ENCODE results near the gene VSIR. TPM values are rescaled to one million over a fixed set of nuclear protein-coding genes. Genes with fewer than 3 reads are reported as not detected.

Gene VSIR
- total and polyA plus RNA-seq, 10 of the 15 experiments (the other 5 are each of a cell fraction or from before 2014, with no cell fraction given), result 0.19 to 12.5 (median 6.7) TPM

GRCh38 chr10:71713135-71714030 lies 59.9 kb downstream of the VSIR start:
- 76% methylated on average over 12 of the region's 12 CpGs for WGBS (ENCODE audit: insufficient coverage, insufficient replicate concordance, low lambda C conversion rate, missing lambda C conversion rate)
- BruUV-seq (replicated peaks), result no TSS peak
- Histone ChIP-seq H2AFZ (ENCODE audit: control insufficient read depth, low read depth, low read length) (peak overlapping the region; percentile 62), H3K27me3 (replicated peaks in 1 of 2; ENCODE audit: control insufficient read depth in 2 of 2, insufficient read depth in 2 of 2, low read length in 1 of 2) (no peaks in the 10 kb centered on the region), H3K4me1 (ENCODE audit: control insufficient read depth, insufficient read depth, low read length) (peaks cover 26% of the 10 kb centered on the region), H3K4me3 (no peak overlapping the region), H3K79me2 (ENCODE audit: control insufficient read depth, insufficient read depth, low read length) (no peaks in the 10 kb centered on the region), H3K9ac (ENCODE audit: control insufficient read depth, insufficient read depth, low read length) (peak overlapping the region; percentile 41; the same call in 1 of the 2 replicates), H3K36me3 (ENCODE audit: control insufficient read depth in 2 of 2, insufficient read depth in 2 of 2, low read length in 1 of 2) (no peaks in the 10 kb centered on the region), H4K20me1 (ENCODE audit: control insufficient read depth, insufficient read depth) (no peaks in the 10 kb centered on the region), H3K9me3 (replicated peaks; ENCODE audit: control insufficient read depth, insufficient read depth, low read length) (no peaks in the 10 kb centered on the region), H3K4me2 (ENCODE audit: control insufficient read depth, insufficient read depth) (peak overlapping the region; percentile 40), H3K27ac (ENCODE audit: control insufficient read depth, insufficient read depth) (peak overlapping the region; percentile 29)
- intact Hi-C loops (cut with micrococcal nuclease; ENCODE audit: unreplicated experiment), result no loop called here
- ChIA-PET SMC1A (ENCODE audit: uncharacterized antibody, unreplicated experiment) (no interaction called here), CTCF (interaction anchor here (0.7 to 2.8 kb wide), 9 partner anchors 10 to 1373 kb away, joined by 3 to 7 read pairs (median 3); partner anchors contain the start of gene VSIR), POLR2A (interaction anchor here (1.0 kb wide), 1 partner anchor 60 kb away, joined by 3 read pairs; the partner anchor contains the start of gene VSIR), RAD21 (ENCODE audit: unreplicated experiment) (no interaction called here)
- FAIRE-seq (peak; percentile 56), DNase-seq (ENCODE audit: low read depth, low spot score) (no peak), ATAC-seq (no peak; the same call in 1 of the 3 replicates)
- TF ChIP-seq FOXK2 (IDR thresholded peaks at IDR 0.05) (no peak), ATF7 (IDR thresholded peaks at IDR 0.05; ENCODE audit: low read depth) (no peak), ZNF622 (IDR thresholded peaks at IDR 0.05) (no peak), BHLHE40 (IDR thresholded peaks at IDR 0.05; ENCODE audit: borderline replicate concordance in 1 of 2, low read depth in 2 of 2, low read length in 1 of 2) (no peak), YY1 (IDR thresholded peaks at IDR 0.05; ENCODE audit: low read depth, low read length) (no peak), CBFB (IDR thresholded peaks at IDR 0.05; ENCODE audit: low read depth) (no peak), JUNB (IDR thresholded peaks at IDR 0.05) (no peak), BRCA1 (IDR thresholded peaks at IDR 0.05; ENCODE audit: low read depth, low read length) (no peak), HDGF (IDR thresholded peaks at IDR 0.05) (no peak), RELA (IDR thresholded peaks at IDR 0.05; ENCODE audit: borderline replicate concordance, partially characterized antibody) (no peak), TCF12 (IDR thresholded peaks at IDR 0.05; ENCODE audit: low read depth, low read length) (no peak), RUNX3 (IDR thresholded peaks at IDR 0.05; ENCODE audit: low read length) (no peak)
- TF ChIP-seq, protein P1, sequence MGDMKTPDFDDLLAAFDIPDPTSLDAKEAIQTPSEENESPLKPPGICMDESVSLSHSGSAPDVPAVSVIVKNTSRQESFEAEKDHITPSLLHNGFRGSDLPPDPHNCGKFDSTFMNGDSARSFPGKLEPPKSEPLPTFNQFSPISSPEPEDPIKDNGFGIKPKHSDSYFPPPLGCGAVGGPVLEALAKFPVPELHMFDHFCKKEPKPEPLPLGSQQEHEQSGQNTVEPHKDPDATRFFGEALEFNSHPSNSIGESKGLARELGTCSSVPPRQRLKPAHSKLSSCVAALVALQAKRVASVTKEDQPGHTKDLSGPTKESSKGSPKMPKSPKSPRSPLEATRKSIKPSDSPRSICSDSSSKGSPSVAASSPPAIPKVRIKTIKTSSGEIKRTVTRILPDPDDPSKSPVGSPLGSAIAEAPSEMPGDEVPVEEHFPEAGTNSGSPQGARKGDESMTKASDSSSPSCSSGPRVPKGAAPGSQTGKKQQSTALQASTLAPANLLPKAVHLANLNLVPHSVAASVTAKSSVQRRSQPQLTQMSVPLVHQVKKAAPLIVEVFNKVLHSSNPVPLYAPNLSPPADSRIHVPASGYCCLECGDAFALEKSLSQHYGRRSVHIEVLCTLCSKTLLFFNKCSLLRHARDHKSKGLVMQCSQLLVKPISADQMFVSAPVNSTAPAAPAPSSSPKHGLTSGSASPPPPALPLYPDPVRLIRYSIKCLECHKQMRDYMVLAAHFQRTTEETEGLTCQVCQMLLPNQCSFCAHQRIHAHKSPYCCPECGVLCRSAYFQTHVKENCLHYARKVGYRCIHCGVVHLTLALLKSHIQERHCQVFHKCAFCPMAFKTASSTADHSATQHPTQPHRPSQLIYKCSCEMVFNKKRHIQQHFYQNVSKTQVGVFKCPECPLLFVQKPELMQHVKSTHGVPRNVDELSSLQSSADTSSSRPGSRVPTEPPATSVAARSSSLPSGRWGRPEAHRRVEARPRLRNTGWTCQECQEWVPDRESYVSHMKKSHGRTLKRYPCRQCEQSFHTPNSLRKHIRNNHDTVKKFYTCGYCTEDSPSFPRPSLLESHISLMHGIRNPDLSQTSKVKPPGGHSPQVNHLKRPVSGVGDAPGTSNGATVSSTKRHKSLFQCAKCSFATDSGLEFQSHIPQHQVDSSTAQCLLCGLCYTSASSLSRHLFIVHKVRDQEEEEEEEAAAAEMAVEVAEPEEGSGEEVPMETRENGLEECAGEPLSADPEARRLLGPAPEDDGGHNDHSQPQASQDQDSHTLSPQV (IDR thresholded peaks at IDR 0.05), result no peak
- TF ChIP-seq, protein P2, sequence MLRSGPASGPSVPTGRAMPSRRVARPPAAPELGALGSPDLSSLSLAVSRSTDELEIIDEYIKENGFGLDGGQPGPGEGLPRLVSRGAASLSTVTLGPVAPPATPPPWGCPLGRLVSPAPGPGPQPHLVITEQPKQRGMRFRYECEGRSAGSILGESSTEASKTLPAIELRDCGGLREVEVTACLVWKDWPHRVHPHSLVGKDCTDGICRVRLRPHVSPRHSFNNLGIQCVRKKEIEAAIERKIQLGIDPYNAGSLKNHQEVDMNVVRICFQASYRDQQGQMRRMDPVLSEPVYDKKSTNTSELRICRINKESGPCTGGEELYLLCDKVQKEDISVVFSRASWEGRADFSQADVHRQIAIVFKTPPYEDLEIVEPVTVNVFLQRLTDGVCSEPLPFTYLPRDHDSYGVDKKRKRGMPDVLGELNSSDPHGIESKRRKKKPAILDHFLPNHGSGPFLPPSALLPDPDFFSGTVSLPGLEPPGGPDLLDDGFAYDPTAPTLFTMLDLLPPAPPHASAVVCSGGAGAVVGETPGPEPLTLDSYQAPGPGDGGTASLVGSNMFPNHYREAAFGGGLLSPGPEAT (IDR thresholded peaks at IDR 0.05; ENCODE audit: low read depth), result no peak
- in situ Hi-C loops (cut with MboI), result no loop called here
